ENCODE data around the gene INTS6L.

Gene INTS6L

GRCh38 chrX:135520553-135521404 is at the start of gene INTS6L:
TSS of gene INTS6L (plus strand) at chrX:135520660. CDS start at chrX:135520993, 333 bp downstream.
- DNase-seq (ENCODE audit: low spot score) = peak; percentile 92

GRCh38 chrX:135476378-135476777 is 44.1 kb upstream of the INTS6L start:
- DNase-seq (ENCODE audit: low spot score) = no peak

DNA sequence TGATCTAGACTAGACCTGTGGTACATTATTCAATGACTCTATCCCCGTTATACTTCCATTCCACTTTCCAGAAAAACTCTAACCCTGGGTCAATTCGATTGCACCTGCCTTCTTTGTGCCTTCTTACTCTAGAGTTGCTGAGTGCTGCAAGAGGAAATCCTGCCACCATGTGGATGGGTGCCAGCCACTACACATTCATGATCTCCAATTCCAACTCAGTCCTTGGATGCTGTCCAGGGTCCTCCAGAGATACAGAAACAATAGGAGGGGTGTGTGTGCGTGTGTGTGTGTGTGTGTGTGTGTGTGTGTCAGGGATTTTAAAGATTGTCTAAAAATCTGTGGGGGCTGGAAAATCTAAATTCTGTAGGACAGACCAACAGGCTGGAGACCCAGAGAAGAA is 42.9 kb upstream of the INTS6L start:
- DNase-seq (ENCODE audit: low spot score) = peak; percentile 82

- DNase-seq (ENCODE audit: low spot score) = no peak
These were observed 40.4 kb upstream of the INTS6L start for GRCh38 chrX:135480076-135480475.

DNA sequence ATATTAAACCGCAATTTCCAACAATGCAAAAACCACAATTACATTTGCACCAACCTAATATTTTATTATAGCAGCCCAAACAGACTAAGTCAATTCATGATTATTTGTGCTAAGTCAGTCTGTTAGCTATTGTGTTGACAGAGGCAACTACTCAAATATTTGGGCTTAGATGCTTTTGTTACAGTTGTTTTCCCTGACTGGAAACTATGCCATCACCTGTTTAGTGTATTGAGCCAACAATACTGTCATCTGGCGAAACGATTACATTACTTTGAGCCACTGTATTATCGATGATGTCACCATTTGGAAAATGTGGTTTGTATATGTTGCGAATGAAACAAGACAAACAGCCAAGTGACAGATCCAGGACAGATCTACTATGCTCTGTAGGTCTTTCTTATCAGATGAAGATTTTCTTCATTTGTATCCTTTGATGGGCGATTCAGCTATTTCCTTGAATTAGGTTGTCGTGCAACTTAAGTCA is 38.7 kb upstream of the INTS6L start:
- no peak for DNase-seq (ENCODE audit: low spot score)

DNA sequence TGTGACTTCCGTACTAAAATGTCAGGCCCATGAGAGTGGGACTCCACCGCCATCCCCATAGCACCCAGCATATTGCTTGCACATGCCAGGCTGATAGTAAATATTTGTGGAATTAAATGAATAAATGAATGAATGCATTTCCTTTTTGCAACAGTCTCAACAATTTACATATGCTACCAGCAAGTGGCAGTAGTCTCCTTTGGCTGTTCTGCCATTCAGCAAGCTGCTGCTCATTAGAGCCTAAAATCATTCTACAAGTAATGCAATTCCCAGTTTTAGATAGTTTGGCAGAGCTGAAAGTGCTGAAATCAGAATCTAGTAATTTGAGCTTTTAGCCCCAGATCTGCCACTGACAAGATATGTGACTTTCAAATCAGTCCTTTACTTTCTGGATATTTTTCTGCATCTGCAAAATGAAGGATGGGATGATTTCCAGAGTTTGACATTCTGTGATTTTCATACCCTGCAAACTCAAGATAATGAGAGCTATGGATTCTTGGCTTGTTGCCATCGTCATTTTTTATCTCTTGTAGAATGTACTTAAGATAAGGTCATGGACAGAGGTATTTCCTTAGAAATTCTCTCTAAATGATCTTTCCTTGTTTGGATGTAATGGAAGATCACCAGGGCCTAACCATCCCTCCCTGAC is 35.7 kb upstream of the INTS6L start:
- DNase-seq (ENCODE audit: low spot score) = peak; percentile 73

DNA sequence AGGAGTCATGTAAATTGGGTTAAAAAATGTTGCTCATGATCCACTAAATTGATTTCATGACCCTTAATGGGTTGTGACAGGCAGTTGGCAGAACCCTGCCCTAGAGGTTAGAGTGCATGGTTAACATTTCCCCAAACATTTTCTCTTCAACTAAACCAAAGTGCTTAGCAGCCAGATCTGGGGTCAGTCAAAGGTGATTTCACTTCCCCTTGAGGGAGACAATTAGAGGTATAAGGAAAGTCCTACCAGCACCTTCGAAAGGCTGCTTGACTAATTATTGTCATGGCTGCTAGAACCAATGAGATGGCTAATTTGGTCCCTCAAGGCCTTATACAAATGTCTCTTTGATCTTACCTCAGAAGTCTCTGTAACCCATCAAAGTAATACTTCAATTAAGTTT is 30.9 kb upstream of the INTS6L start:
- no peak for DNase-seq (ENCODE audit: low spot score)

GRCh38 chrX:135490979-135491514 is 29.4 kb upstream of the INTS6L start:
- DNase-seq (ENCODE audit: low spot score) = no peak

DNA sequence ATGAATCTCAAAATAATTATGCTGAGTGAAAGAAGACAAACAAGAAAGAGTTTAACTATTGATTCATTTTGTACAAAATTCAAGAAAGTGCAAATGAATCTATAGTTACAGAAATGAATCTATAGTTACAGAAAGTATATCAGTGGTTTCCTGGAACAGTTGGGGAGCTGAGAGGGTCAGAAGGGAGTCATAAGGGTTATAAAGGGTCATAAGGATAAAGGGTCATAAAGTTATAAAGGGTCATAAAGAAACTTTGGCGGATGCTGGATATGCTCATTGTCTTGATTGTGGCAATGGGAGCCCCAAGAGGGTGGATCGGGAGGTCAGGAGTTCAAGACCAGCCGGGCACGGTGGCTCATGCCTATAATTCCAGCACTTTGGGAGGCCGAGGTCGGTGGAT is 26.0 kb upstream of the INTS6L start:
- no peak for DNase-seq (ENCODE audit: low spot score)

- no peak for DNase-seq (ENCODE audit: low spot score)
These were observed 22.7 kb upstream of the INTS6L start for GRCh38 chrX:135497736-135498135.

DNA sequence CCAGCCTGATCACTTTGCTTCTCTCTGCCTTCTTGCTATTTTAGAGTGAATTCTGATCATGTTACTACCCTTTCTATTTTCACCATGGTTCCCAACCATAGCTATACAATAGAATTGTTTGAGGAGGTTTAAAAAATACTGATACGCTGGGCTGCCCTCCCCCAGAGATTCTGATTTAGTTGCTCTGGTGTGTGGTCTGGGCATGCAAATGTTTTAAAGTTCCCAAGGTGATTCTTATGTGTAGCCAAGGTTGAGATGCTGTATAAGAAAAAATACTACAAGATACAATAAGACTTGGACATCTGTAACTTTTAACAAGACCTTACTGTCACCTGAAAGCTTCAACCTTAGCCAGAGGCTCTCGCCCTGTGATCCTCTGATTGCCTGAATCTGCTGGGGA is 22.2 kb upstream of the INTS6L start:
- no peak for DNase-seq (ENCODE audit: low spot score)

- no peak for DNase-seq (ENCODE audit: low spot score)
These were observed 15.1 kb upstream of the INTS6L start for GRCh38 chrX:135505351-135505750.

- no peak for DNase-seq (ENCODE audit: low spot score)
These were observed 10.6 kb upstream of the INTS6L start for GRCh38 chrX:135509885-135510284.

- no peak for DNase-seq (ENCODE audit: low spot score)
These were observed 7.8 kb upstream of the INTS6L start for GRCh38 chrX:135512508-135513129.

DNA sequence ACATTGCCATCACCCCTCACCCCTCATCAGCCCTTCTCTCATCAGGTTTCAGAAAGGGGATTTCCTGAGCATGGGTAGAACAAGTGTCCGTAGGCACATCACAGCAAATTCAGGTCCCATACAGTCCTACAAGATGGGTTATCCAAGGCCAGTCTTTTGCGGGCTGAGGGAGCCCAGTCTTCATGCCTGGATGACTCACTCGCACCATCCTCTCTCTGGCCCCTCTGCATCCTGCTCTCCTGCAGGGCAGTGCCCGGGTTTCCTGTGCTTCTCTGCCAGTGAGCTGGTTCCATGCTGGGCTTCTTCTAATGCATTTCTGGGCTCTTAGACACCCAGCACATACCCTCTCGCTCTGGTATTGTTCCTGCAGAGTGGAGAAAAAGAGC is 7.3 kb upstream of the INTS6L start:
- DNase-seq (ENCODE audit: low spot score) = no peak

GRCh38 chrX:135516376-135516775 is 4.1 kb upstream of the INTS6L start:
- peak; percentile 11 for DNase-seq (ENCODE audit: low spot score)

DNA sequence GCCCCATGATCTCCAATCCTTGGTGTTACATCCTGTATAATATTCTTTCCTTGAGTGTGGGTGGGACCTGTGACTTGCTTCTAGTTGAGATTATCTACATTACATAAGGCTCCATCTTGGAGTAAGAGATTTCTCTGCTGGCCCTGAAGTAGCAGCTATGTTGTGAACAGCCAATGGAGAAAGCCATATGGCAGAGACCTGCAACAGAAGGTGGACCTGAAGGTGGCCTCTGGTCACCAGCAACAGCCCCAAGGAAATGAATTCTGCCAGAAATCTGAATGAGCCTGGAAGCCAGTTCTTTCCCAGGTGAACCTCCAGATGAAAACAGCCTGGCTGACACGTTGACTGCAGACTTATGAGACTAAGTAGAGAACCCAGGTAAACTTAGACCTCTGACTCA is 2.3 kb upstream of the INTS6L start:
- no peak for DNase-seq (ENCODE audit: low spot score)

DNA sequence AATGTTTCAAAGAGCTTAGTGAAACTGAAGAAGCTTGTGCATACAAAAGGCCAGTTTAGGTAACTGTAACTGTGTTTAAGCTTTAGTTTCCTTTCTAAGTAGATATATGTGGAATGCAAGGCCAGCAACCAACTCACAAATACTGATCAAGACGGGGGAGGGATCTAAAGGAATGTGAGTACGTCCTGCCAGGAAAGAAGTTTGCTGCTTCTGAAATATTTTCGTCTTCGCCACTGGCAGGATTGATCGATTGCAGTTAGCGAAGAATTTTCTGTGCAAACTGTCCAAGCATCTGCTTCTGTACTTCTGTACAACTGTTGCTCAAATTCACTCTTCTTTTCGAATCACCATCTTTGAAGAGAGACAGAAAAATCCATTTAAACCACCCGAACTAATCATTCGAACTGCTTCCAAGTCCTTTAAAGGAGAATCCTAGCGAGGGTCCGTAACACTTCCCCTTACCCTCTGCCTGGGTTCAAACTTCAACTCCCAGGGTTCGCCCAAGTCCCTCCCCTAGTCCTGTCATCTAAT is 373 bp upstream of the INTS6L start:
- peak; percentile 3 for DNase-seq (ENCODE audit: low spot score)

- peak; percentile 88 for DNase-seq (ENCODE audit: low spot score)
These were observed 1.1 kb downstream of the INTS6L start for GRCh38 chrX:135521405-135522131.

DNA sequence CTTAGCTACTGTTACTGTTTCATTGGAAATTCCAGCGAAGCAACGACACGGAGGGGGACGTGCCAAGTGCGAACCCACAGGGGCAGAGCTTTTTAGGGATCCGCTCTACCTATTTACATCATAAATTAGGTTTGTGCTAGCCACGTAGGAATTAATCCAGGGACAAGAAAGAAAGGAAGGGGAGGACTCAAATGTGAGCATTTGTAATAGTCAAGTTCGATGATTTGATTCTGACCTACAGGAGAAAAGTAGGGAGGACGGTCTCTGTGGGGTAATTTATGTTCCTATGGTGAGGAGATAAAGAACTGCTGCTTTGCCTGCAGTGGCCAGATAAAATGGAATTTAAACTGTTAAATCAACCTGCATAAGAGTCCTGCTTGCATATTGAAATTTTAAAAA is 1.7 kb downstream of the INTS6L start:
- DNase-seq (ENCODE audit: low spot score) = no peak

- DNase-seq (ENCODE audit: low spot score) = no peak
These were observed 2.6 kb downstream of the INTS6L start for GRCh38 chrX:135522878-135523693.

Measured in RKO (cell line).